HepG2 (cell line): ENCODE results near the gene CYLD. TPM values are rescaled to one million over a fixed set of nuclear protein-coding genes. Genes with fewer than 3 reads are reported as not detected.
A peak's percentile ranks its signal among the peaks of the same experiment; 100 is the strongest.

Source experiments
- ATF7-NPFF ChIP-seq: sonication (generic); formaldehyde crosslinking; IDR thresholded peaks from 2 replicates; pipeline ENCODE4 v1.8.1; 2023; ENCODE audit warnings: mild to moderate bottlenecking, low read depth, missing genetic modification reagents, moderate library complexity
- BRCA1 ChIP-seq: sonication (generic); formaldehyde crosslinking; IDR thresholded peaks from 2 replicates; pipeline ENCODE4 v1.4.0; 2020; ENCODE audit warnings: missing genetic modification reagents
- EEA1 ChIP-seq: sonication (generic); formaldehyde crosslinking; IDR thresholded peaks from 2 replicates; pipeline ENCODE4 v1.5.1; 2020; ENCODE audit warnings: mild to moderate bottlenecking, missing genetic modification reagents, borderline replicate concordance
- ELF4 ChIP-seq: sonication (generic); formaldehyde crosslinking; IDR thresholded peaks from 2 replicates; pipeline ENCODE4 v1.5.0; 2020; ENCODE audit warnings: missing genetic modification reagents, mild to moderate bottlenecking, moderate library complexity, borderline replicate concordance
- GFI1 ChIP-seq: sonication (generic); formaldehyde crosslinking; IDR thresholded peaks from 2 replicates; pipeline ENCODE4 v1.5.0; 2020; ENCODE audit warnings: missing genetic modification reagents, mild to moderate bottlenecking, borderline replicate concordance
- HNRNPK ChIP-seq: fragments of 200-400 bp; formaldehyde crosslinking; IDR thresholded peaks from 2 replicates; pipeline ENCODE4 v1.6.1; 2018; ENCODE audit warnings: low read length, low read depth, moderate library complexity, mild to moderate bottlenecking; ENCODE audit not compliant: poor library complexity, severe bottlenecking
- ISL2 ChIP-seq: sonication (generic); formaldehyde crosslinking; IDR thresholded peaks from 2 replicates; pipeline ENCODE4 v1.5.0; 2020; ENCODE audit warnings: missing genetic modification reagents
- ISX ChIP-seq: sonication (generic); formaldehyde crosslinking; conservative IDR thresholded peaks from 2 replicates; pipeline ENCODE4 v1.5.0; 2020; ENCODE audit warnings: missing genetic modification reagents
- MTERF4 ChIP-seq: sonication (generic); formaldehyde crosslinking; IDR thresholded peaks from 2 replicates; pipeline ENCODE4 v1.8.0; 2023; ENCODE audit warnings: mild to moderate bottlenecking, missing genetic modification reagents
- SNAPC2 ChIP-seq: sonication (generic); formaldehyde crosslinking; IDR thresholded peaks from 2 replicates; pipeline ENCODE4 v1.8.1; 2022; ENCODE audit warnings: mild to moderate bottlenecking, missing genetic modification reagents
- ZBTB38 ChIP-seq: sonication (generic); formaldehyde crosslinking; IDR thresholded peaks from 2 replicates; pipeline ENCODE4 v1.5.1; 2020; ENCODE audit warnings: mild to moderate bottlenecking, missing genetic modification reagents
- ZBTB43 ChIP-seq: sonication (generic); formaldehyde crosslinking; conservative IDR thresholded peaks from 2 replicates; pipeline ENCODE4 v1.4.0; 2020; ENCODE audit warnings: missing genetic modification reagents
- ZFP62 ChIP-seq: sonication (generic); formaldehyde crosslinking; IDR thresholded peaks from 2 replicates; pipeline ENCODE4 v1.4.0; 2020; ENCODE audit warnings: missing genetic modification reagents
- ZFP82 ChIP-seq: sonication (generic); formaldehyde crosslinking; IDR thresholded peaks from 2 replicates; pipeline ENCODE4 v1.5.1; 2020; ENCODE audit warnings: mild to moderate bottlenecking, missing genetic modification reagents, borderline replicate concordance
- ZIK1 ChIP-seq: sonication (generic); formaldehyde crosslinking; IDR thresholded peaks from 2 replicates; pipeline ENCODE4 v1.5.0; 2020; ENCODE audit warnings: mild to moderate bottlenecking, low read depth, missing genetic modification reagents, borderline replicate concordance
- ZNF296 ChIP-seq: sonication (generic); formaldehyde crosslinking; conservative IDR thresholded peaks from 2 replicates; pipeline ENCODE4 v1.5.0; 2020; ENCODE audit warnings: mild to moderate bottlenecking, missing genetic modification reagents
- ZNF326 ChIP-seq: sonication (generic); formaldehyde crosslinking; IDR thresholded peaks from 2 replicates; pipeline ENCODE4 v1.4.0; 2020; ENCODE audit warnings: missing genetic modification reagents, borderline replicate concordance
- ZNF362 ChIP-seq: sonication (generic); formaldehyde crosslinking; IDR thresholded peaks from 2 replicates; pipeline ENCODE4 v1.4.0; 2020; ENCODE audit warnings: missing genetic modification reagents, mild to moderate bottlenecking, borderline replicate concordance
- ZNF484 ChIP-seq: sonication (generic); formaldehyde crosslinking; IDR thresholded peaks from 2 replicates; pipeline ENCODE4 v1.5.1; 2020; ENCODE audit warnings: mild to moderate bottlenecking, low read depth, missing genetic modification reagents, borderline replicate concordance
- ZNF589 ChIP-seq: sonication (generic); formaldehyde crosslinking; conservative IDR thresholded peaks from 2 replicates; pipeline ENCODE4 v1.8.0; 2022; ENCODE audit warnings: mild to moderate bottlenecking, moderate library complexity, missing genetic modification reagents
- ZNF619 ChIP-seq: sonication (generic); formaldehyde crosslinking; IDR thresholded peaks from 2 replicates; pipeline ENCODE4 v1.4.0; 2020; ENCODE audit warnings: mild to moderate bottlenecking, missing genetic modification reagents
- ZNF781 ChIP-seq: sonication (generic); formaldehyde crosslinking; IDR thresholded peaks from 2 replicates; pipeline ENCODE4 v1.5.1; 2020; ENCODE audit warnings: borderline replicate concordance, mild to moderate bottlenecking, missing genetic modification reagents; ENCODE audit errors: not compliant biosample characterization
- ZNF800 ChIP-seq: sonication (generic); formaldehyde crosslinking; IDR thresholded peaks from 2 replicates; pipeline ENCODE4 v1.4.0; 2020; ENCODE audit warnings: missing genetic modification reagents
- polyA plus RNA-seq, 8 experiments: library from polyadenylated mRNA; depleted of rRNA in 3 of 8; stranded (reverse) in 7 of 8; unstranded in 1 of 8; fragments of >200 nt; fragmentation: Illumina TruSeq in 4 of 8; extraction: Trizol in 4 of 8; gene quantifications; 2 replicates each; pipeline versions ENCODE4 v1.2.1 to v1.2.3, GENCODE V29; 2011 to 2016; ENCODE audit warnings: low read depth in 4 of 8, missing spikeins in 1 of 8, mixed read lengths in 1 of 8; ENCODE audit not compliant: insufficient read depth in 1 of 8
- total RNA-seq, 5 experiments: library from RNA; depleted of rRNA; stranded (reverse); fragments of >200 nt; fragmentation: Illumina TruSeq; extraction: Trizol; gene quantifications; 2 replicates each; pipeline ENCODE4 v1.2.3, GENCODE V29; 2016; ENCODE audit warnings: low read depth in 1 of 5

Gene CYLD
- total and polyA plus RNA-seq, 2 of the 13 experiments (the other 11 are each of a cell fraction or from before 2014, with no cell fraction given), result 6.1 to 11.4 TPM

- no peak; the same call in 1 of the 2 replicates for TF ChIP-seq ZBTB43 (CRISPR knock-in tag)
- TF ChIP-seq ZNF326, result no peak
- TF ChIP-seq GFI1 (CRISPR knock-in tag), result no peak; the same call in 1 of the 2 replicates
- TF ChIP-seq ZIK1 (CRISPR knock-in tag), result no peak
- TF ChIP-seq ZFP82, result no peak
- no peak for TF ChIP-seq ZFP62 (CRISPR knock-in tag)
- 0 out of 2 replicates have a peak, but pooled peaks have one; percentile 45 for TF ChIP-seq ISL2 (CRISPR knock-in tag)
- no peak for TF ChIP-seq ZNF589 (CRISPR knock-in tag)
- TF ChIP-seq ISX, result no peak
- peak; percentile 56; the same call in 1 of the 2 replicates for TF ChIP-seq ZNF619 (CRISPR knock-in tag)
- TF ChIP-seq ZNF781 (CRISPR knock-in tag), result no peak
- TF ChIP-seq ELF4 (CRISPR knock-in tag), result no peak
- TF ChIP-seq ZNF362 (CRISPR knock-in tag), result no peak
- no peak for TF ChIP-seq ZNF484 (CRISPR knock-in tag)
- no peak for TF ChIP-seq HNRNPK
- TF ChIP-seq ZNF296 (CRISPR knock-in tag), result no peak
- TF ChIP-seq ZBTB38, result no peak
- TF ChIP-seq MTERF4 (CRISPR knock-in tag), result no peak
- TF ChIP-seq ZNF800, result peak; percentile 62; the same call in 1 of the 2 replicates
- TF ChIP-seq SNAPC2 (CRISPR knock-in tag), result 0 out of 2 replicates have a peak, but pooled peaks have one; percentile 61
- TF ChIP-seq EEA1 (CRISPR knock-in tag), result no peak
- 0 out of 2 replicates have a peak, but pooled peaks have one; percentile 62 for TF ChIP-seq ATF7-NPFF
- TF ChIP-seq BRCA1 (CRISPR knock-in tag), result peak; percentile 81; the same call in 1 of the 2 replicates
Measured at GRCh38 chr16:50806099-50807062, 64.5 kb downstream of the CYLD start (continued).
